ENCODE data around the gene ITGA1.

DNA sequence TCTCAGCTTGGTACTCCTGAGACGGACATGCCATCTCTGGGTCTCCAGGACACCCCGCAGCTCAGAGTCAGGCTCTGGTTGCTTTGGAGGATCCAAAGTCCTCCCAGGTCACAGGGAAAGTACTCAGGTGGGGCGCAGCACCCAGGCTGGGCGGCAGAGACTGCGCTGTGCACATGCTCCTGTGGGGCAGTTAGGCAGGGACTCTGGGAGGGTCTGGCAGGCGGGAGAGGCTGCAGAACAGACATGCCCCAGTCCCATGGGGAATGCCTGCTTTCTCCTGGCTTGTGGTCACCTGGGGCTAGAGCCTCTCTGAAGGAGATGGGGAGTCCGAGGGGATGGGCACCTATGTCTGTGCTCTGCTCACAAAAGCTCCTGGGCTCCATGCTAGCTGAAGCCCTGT lies 156.1 kb downstream of the ITGA1 start:
- TF ChIP-seq, protein P1, sequence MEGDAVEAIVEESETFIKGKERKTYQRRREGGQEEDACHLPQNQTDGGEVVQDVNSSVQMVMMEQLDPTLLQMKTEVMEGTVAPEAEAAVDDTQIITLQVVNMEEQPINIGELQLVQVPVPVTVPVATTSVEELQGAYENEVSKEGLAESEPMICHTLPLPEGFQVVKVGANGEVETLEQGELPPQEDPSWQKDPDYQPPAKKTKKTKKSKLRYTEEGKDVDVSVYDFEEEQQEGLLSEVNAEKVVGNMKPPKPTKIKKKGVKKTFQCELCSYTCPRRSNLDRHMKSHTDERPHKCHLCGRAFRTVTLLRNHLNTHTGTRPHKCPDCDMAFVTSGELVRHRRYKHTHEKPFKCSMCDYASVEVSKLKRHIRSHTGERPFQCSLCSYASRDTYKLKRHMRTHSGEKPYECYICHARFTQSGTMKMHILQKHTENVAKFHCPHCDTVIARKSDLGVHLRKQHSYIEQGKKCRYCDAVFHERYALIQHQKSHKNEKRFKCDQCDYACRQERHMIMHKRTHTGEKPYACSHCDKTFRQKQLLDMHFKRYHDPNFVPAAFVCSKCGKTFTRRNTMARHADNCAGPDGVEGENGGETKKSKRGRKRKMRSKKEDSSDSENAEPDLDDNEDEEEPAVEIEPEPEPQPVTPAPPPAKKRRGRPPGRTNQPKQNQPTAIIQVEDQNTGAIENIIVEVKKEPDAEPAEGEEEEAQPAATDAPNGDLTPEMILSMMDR (IDR thresholded peaks at IDR 0.05) = no peak
- no peak for TF ChIP-seq EZH2 (IDR thresholded peaks at IDR 0.05; ENCODE audit: borderline replicate concordance, insufficient read depth, low read depth, low read length, poor library complexity, severe bottlenecking)

All from B cell (primary cell).